HG03432 (cell line): Measurements from ENCODE around the gene FBXL15.

Experiments used
- ATAC-seq: cut with Tn5 transposase; IDR thresholded peaks from one replicate; pipeline ENCODE4 v1.9.1; 2021; ENCODE audit warnings: mild to moderate bottlenecking, moderate library complexity; ENCODE audit not compliant: unreplicated experiment

The FBXL15 gene

DNA sequence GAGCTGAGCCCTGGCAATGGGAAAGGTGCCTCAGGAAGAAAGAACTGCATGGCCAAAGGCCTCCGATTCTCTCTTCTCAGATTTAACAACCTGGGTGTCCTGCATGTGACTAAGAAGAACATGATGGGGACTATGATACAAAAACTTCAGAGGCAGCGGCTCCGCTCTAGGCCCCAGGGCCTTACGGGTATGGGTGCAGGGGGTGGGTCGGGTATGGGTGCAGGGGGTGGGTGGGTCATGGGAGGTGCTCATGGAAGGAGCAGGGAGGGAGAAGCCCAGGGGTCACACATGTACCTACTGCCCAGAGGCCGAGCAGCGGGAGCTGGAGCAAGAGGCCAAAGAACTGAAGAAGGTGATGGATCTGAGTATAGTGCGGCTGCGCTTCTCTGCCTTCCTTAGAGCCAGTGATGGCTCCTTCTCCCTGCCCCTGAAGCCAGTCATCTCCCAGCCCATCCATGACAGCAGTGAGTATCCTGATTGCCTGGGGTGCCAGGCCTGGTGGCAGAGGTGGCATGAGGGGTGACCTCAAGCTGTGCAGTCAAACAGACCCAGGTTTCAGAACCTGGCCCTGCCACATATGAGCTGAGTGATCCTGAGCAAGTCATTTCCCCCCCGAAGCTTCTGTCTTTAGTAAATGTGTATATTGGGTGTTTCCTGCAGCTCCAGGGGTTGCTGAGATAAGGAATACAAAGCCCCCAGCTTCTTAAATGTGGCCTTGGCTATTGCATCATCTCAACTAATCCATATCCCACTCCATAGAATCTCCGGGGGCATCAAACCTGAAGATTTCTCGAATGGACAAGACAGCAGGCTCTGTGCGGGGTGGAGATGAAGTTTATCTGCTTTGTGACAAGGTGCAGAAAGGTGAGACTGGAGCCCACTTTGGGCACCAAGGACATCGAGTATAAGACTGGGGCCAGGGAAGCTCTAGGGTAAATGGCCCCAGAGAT, 23.1 kb upstream of the FBXL15 start:
- ATAC-seq: no peak

GRCh38 chr10:102398172-102399020, 22.2 kb upstream of the FBXL15 start:
- ATAC-seq: no peak

- peak; percentile 53 for ATAC-seq
Observed at GRCh38 chr10:102399217-102400021, 21.2 kb upstream of the FBXL15 start.

GRCh38 chr10:102400076-102400475, 20.6 kb upstream of the FBXL15 start:
- no peak for ATAC-seq

DNA sequence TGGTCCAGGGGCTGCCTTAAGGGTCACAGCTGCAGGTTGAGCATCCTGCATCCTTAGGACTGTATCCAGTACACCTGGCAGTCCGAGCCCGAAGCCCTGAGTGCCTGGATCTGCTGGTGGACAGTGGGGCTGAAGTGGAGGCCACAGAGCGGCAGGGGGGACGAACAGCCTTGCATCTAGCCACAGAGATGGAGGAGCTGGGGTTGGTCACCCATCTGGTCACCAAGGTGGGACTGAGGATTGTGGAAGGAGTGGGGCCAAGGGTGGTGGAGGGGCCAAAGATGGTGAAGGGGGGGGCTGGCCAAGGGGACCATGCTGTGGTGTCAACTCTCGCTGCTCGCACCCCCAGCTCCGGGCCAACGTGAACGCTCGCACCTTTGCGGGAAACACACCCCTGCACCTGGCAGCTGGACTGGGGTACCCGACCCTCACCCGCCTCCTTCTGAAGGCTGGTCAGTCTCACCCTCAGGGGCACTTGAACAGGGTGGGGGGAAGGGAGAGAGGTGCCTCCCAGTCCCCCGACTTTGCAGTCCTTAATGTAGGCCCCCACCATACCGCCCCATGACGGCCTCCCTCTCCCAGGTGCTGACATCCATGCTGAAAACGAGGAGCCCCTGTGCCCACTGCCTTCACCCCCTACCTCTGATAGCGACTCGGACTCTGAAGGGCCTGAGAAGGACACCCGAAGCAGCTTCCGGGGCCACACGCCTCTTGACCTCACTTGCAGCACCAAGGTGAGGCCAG, 19.9 kb upstream of the FBXL15 start:
- ATAC-seq: no peak

DNA sequence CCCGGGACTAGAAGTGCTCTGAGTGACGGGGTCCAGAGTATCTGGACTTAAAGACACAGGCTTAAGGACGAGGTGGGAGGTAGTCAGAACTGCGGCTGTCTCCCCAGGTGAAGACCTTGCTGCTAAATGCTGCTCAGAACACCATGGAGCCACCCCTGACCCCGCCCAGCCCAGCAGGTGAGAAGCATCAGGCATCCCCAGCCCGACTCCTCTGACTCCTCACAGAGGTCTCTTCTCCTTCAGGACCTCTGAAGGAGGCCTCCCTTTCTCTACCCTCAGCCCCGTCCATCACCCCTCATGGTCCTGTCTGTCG, 19.3 kb upstream of the FBXL15 start:
- no peak for ATAC-seq

- ATAC-seq: no peak
Observed at GRCh38 chr10:102401735-102402511, 18.7 kb upstream of the FBXL15 start.

DNA sequence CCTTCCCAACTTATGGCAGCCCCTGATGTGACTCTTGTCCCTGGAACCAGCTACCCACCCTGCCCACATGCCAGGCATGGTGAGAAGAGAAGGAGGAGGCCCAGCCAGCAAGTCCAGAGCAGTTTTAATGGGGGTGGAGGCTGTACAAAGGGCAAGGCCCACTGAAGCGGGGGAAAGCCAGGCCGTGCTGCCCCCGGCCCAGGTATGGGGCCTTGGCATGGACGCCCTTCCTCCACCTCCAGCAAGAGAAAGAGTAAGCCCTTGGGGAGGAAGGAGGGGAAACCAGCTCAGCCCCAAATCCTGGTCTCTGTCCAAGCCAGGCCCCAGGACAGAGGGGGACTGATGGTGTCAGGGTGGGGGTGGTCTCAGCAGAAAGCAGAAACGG, 18.1 kb upstream of the FBXL15 start:
- ATAC-seq: no peak

GRCh38 chr10:102403115-102403514, 17.5 kb upstream of the FBXL15 start:
- no peak for ATAC-seq

DNA sequence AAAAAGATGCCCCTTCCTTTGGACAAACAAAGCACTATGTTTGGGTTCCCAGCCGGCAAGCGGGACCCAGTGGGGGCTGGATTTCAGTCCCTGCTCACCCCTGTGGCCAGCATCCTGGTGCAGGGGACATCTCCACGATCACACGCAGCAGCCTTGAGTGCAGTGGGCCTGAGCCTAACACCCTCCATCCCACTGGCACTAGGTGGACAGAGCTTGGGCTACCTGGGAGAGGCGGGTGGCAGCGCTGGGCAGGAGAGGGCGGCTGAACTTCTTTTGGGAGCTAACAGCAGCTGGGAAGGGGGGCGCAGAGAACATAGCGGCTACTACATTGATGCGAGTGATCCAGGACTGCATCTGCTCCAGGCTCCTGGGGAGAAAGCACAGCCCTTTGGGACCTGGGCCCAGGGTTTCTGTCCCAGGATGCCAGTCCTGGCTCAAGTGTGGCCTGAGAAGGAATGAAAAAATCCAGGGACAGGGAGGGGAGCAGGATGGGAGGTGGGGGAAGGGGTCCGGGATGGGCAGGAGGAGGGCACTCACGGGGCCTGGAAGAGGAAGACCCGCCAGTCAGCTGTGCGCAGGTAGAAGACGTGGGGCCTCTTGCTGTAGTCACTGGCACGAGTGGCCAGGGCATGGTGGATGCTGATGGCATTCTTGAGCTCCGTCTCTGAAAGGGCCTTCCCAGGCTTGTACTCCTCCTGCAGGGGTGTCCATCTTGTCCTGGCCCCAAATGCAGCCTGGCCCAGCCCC, 16.1 kb upstream of the FBXL15 start:
- no peak for ATAC-seq

GRCh38 chr10:102405108-102405571, 15.5 kb upstream of the FBXL15 start:
- no peak for ATAC-seq

DNA sequence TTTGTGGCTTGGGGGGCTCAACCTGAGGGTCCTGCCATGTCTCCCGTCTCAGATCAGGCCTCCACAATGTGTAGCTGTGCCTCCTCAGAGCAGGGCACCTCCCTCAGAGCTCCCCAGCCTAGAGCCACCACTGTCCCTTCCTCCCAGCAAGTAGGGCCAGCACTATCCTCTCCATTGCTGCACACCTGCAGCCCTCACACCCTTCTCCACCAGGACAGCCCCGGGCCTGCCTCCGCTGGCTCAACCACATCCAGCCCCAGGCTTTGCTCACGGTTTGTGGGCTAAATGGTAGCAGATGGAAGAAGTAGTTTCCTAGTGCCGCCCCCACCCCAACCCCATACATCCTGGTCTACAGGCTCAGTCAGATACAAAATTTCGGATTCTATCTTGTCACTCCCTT, 15.0 kb upstream of the FBXL15 start:
- no peak for ATAC-seq

GRCh38 chr10:102406815-102407214, 13.8 kb upstream of the FBXL15 start:
- no peak for ATAC-seq

- ATAC-seq: no peak
Observed at GRCh38 chr10:102407425-102408130, 13.1 kb upstream of the FBXL15 start.

- ATAC-seq: no peak
Observed at GRCh38 chr10:102408131-102408727, 12.4 kb upstream of the FBXL15 start.

- ATAC-seq: peak; percentile 44
Observed at GRCh38 chr10:102408728-102409603, 11.7 kb upstream of the FBXL15 start.
